Endothelial cell of umbilical vein (primary cell): ENCODE results near the gene PRKAB1. TPM values are rescaled to one million over a fixed set of nuclear protein-coding genes. Genes with fewer than 3 reads are reported as not detected.

Experiments
- BruUV-seq: library from RNA; stranded (reverse); fragments of 400-500 nt; replicated peaks from 2 replicates; lab custom pipeline; 2021; lab: Mats Ljungman, UMichigan
- CTCF ChIA-PET: fragments of 300-600, 350-600 bp; sonication (Branson Sonifier 250); formaldehyde crosslinking; loops from one replicate; lab custom pipeline; 2021; ENCODE audit warnings: antibody characterized with exemption, inconsistent platforms; lab: Charles Lee
- POLR2A ChIA-PET: fragments of 300-600, 350-600 bp; sonication (Branson Sonifier 250); formaldehyde crosslinking; loops from one replicate; lab custom pipeline; 2021; ENCODE audit warnings: antibody characterized with exemption, inconsistent platforms; lab: Charles Lee
- DNase-seq: peaks from one replicate; pipeline ENCODE4 v3.0.0-alpha.2; 2011; ENCODE audit warnings: low read depth, low spot score
- FAIRE-seq: peaks from 2 replicates; lab custom pipeline; 2011; peaks lifted over from hg19 to GRCh38; lab: Jason Lieb, UNC
- H2AFZ ChIP-seq: 2 replicates; pipeline ENCODE4 v1.6.0; 2012; ENCODE audit warnings: low read depth, low read length, control low read depth, inconsistent platforms
- H3K27ac ChIP-seq: 2 replicates; pipeline ENCODE4 v1.5.1; 2011; ENCODE audit warnings: low read depth, mild to moderate bottlenecking, control low read depth, low read length, moderate library complexity; ENCODE audit not compliant: insufficient read depth
- H3K27me3 ChIP-seq, 2 experiments: 2 replicates each; pipeline versions ENCODE4 v1.6.0 to v1.6.1; 2011; ENCODE audit warnings: low read length in 2 of 2, mixed read lengths in 1 of 2; ENCODE audit not compliant: control insufficient read depth in 2 of 2, insufficient read depth in 2 of 2
- H3K36me3 ChIP-seq, 2 experiments: 2 replicates in 1 of 2; 3 replicates in 1 of 2; pipeline ENCODE4 v1.5.1; 2011; ENCODE audit warnings: low read length in 2 of 2, mild to moderate bottlenecking in 1 of 2, moderate library complexity in 1 of 2; ENCODE audit not compliant: control insufficient read depth in 2 of 2, insufficient read depth in 2 of 2; ENCODE audit errors: extremely low read depth in 1 of 2
- H3K4me1 ChIP-seq: 3 replicates; pipeline ENCODE4 v1.5.1; 2011; ENCODE audit warnings: mild to moderate bottlenecking, low read length; ENCODE audit not compliant: control insufficient read depth, insufficient read depth; ENCODE audit errors: extremely low read depth
- H3K4me2 ChIP-seq: 2 replicates; pipeline ENCODE4 v1.6.1; 2011; ENCODE audit warnings: low read length, control low read depth, mixed read lengths; ENCODE audit not compliant: insufficient read depth
- H3K4me3 ChIP-seq, 3 experiments: fragments of 200-600 bp in 1 of 3; sonication (generic), shearing (Covaris generic) in 1 of 3; replicated peaks in 1 of 3; 2 replicates each; pipeline ENCODE4 v1.5.1; 2011 to 2016; ENCODE audit warnings: control low read depth in 3 of 3, low read length in 3 of 3, mild to moderate bottlenecking in 2 of 3, inconsistent platforms in 1 of 3, low read depth in 1 of 3, moderate library complexity in 1 of 3; ENCODE audit not compliant: insufficient read depth in 1 of 3
- H3K79me2 ChIP-seq: 2 replicates; pipeline ENCODE4 v1.6.0; 2012; ENCODE audit warnings: low read length, inconsistent platforms; ENCODE audit not compliant: control insufficient read depth, insufficient read depth
- H3K9ac ChIP-seq: replicated peaks from 2 replicates; pipeline ENCODE3; 2011; ENCODE audit warnings: low read length, control low read depth; ENCODE audit not compliant: insufficient read depth; ENCODE audit errors: extremely low read depth
- H3K9me1 ChIP-seq: replicated peaks from 3 replicates; pipeline ENCODE4 v1.6.0; 2011; ENCODE audit warnings: mild to moderate bottlenecking, low read length; ENCODE audit not compliant: control insufficient read depth, insufficient read depth; ENCODE audit errors: extremely low read depth
- H3K9me3 ChIP-seq: replicated peaks from 2 replicates; pipeline ENCODE4 v1.5.1; 2012; ENCODE audit warnings: low read length, inconsistent platforms; ENCODE audit not compliant: control insufficient read depth, insufficient read depth
- H4K20me1 ChIP-seq: replicated peaks from 2 replicates; pipeline ENCODE3; 2011; ENCODE audit warnings: mild to moderate bottlenecking, low read length; ENCODE audit not compliant: control insufficient read depth, insufficient read depth; ENCODE audit errors: extremely low read depth
- CTCF ChIP-seq, 2 donors: IDR thresholded peaks; 1 replicate in 1 of 2; 2 replicates in 1 of 2; pipeline ENCODE4 v1.5.1; 2011; ENCODE audit warnings: low read length in 2 of 2, mild to moderate bottlenecking in 2 of 2, moderate library complexity in 2 of 2, control low read depth in 1 of 2, inconsistent platforms in 1 of 2, low read depth in 1 of 2; ENCODE audit not compliant: insufficient read depth in 1 of 2; ENCODE audit errors: extremely low read depth in 1 of 2
- EZH2 ChIP-seq: IDR thresholded peaks from 2 replicates; pipeline ENCODE4 v1.6.1; 2012; ENCODE audit warnings: borderline replicate concordance, low read depth, mild to moderate bottlenecking, moderate library complexity, low read length, inconsistent platforms; ENCODE audit not compliant: severe bottlenecking
- FOS ChIP-seq: IDR thresholded peaks from 2 replicates; pipeline ENCODE4 v1.6.1; 2011; ENCODE audit warnings: mild to moderate bottlenecking, low read length, moderate library complexity, borderline replicate concordance; ENCODE audit not compliant: insufficient read depth
- GATA2 ChIP-seq: IDR thresholded peaks from 2 replicates; pipeline ENCODE4 v1.7.0; 2011; ENCODE audit warnings: low read depth, mild to moderate bottlenecking, moderate library complexity, mixed read lengths, low read length; ENCODE audit not compliant: insufficient read length, insufficient read depth
- JUN ChIP-seq: IDR thresholded peaks from 2 replicates; pipeline ENCODE4 v1.6.1; 2011; ENCODE audit warnings: borderline replicate concordance, low read depth; ENCODE audit not compliant: insufficient read length, insufficient read depth
- MYC ChIP-seq: IDR thresholded peaks from one replicate; pipeline ENCODE4 v1.6.1; 2011; ENCODE audit warnings: mild to moderate bottlenecking, low read depth, low read length
- POLR2A ChIP-seq: IDR thresholded peaks from 2 replicates; pipeline ENCODE4 v1.6.1; 2012; ENCODE audit warnings: low read depth, mild to moderate bottlenecking, control low read depth, low read length
- POLR2AphosphoS5 ChIP-seq: IDR thresholded peaks from 2 replicates; pipeline ENCODE4 v1.6.1; 2012; ENCODE audit warnings: low read depth, mild to moderate bottlenecking, control low read depth, low read length, moderate library complexity; ENCODE audit not compliant: insufficient read depth
- dilution Hi-C: fragments of 300-500 bp; cut with MboI; formaldehyde crosslinking; loops from one replicate; pipeline ENCODE4 v1.15.0; 2019; ENCODE audit warnings: low sequenced_read_pairs; ENCODE audit not compliant: extremely low pct_ligation_motif_present
- intact Hi-C: fragments of 100-400 bp; cut with micrococcal nuclease; formaldehyde crosslinking; loops from one replicate; pipeline ENCODE4 v1.10.0; 2022
- polyA plus RNA-seq, 4 experiments: library from polyadenylated mRNA; depleted of rRNA in 3 of 4; stranded (reverse) in 3 of 4; unstranded in 1 of 4; fragments of >200 nt; gene quantifications; 2 replicates each; pipeline versions ENCODE4 v1.2.1 to v1.2.3, GENCODE V29; 2011 to 2012; ENCODE audit warnings: missing spikeins in 1 of 4
- total RNA-seq: library from RNA; stranded (reverse); gene quantifications from 2 replicates; pipeline ENCODE4 v1.2.3, GENCODE V29; 2021
- TF ChIP-seq, protein P1 (sequence below): IDR thresholded peaks from 2 replicates; pipeline ENCODE4 v1.6.1; 2011; ENCODE audit not compliant: insufficient read depth, insufficient read length

PRKAB1 gene
- total and polyA plus RNA-seq, 2 donors (not counting 3 experiments of a cell fraction or from before 2014, with no cell fraction given): 23.1 to 27.0 TPM

GRCh38 chr12:119681111-119681510, 13.2 kb downstream of the PRKAB1 start:
- intact Hi-C loops (no loop called here), dilution Hi-C loops (no loop called here)
- DNase-seq (no peak), FAIRE-seq (no peak)
- TF ChIP-seq JUN: no peak
- TF ChIP-seq CTCF (IDR thresholded peaks at IDR 0.05; ENCODE audit: extremely low read depth in 1 of 2, insufficient read depth in 1 of 2, low read depth in 1 of 2, low read length in 2 of 2): no peak
- TF ChIP-seq, protein P1, sequence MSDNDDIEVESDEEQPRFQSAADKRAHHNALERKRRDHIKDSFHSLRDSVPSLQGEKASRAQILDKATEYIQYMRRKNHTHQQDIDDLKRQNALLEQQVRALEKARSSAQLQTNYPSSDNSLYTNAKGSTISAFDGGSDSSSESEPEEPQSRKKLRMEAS: no peak
- no peak for TF ChIP-seq POLR2A
- TF ChIP-seq EZH2: no peak
- no peak for TF ChIP-seq MYC
- no peak for TF ChIP-seq GATA2
- TF ChIP-seq FOS: no peak
- TF ChIP-seq POLR2AphosphoS5: no peak
- H3K9me1 ChIP-seq: no peaks in the 10 kb centered on the region
- peaks cover 13 to 35% of the 10 kb centered on the region in 2 experiments for H3K36me3 ChIP-seq
- H4K20me1 ChIP-seq: no peaks in the 10 kb centered on the region
- H3K4me3 ChIP-seq: no peak overlapping the region
- no peak overlapping the region for H3K9ac ChIP-seq
- H3K4me1 ChIP-seq: no peaks in the 10 kb centered on the region
- no peaks in the 10 kb centered on the region for H3K9me3 ChIP-seq
- no TSS peak for BruUV-seq
- H3K79me2 ChIP-seq: no peaks in the 10 kb centered on the region
- ChIA-PET CTCF (interaction anchor here (0.8 to 3.0 kb wide), 6 partner anchors 10 to 99 kb away, joined by 3 to 12 read pairs (median 5); partner anchors contain the start of gene PRKAB1), POLR2A (no interaction called here)
- no peak overlapping the region for H3K27ac ChIP-seq
- H2AFZ ChIP-seq: no peak overlapping the region
- H3K27me3 ChIP-seq: no peaks in the 10 kb centered on the region
- no peak overlapping the region for H3K4me2 ChIP-seq
